Thyroid gland (tissue), 4 donors: ENCODE data around the gene IFI44L.

ENCODE experiments used
- CTCF ChIP-seq, 6 experiments: fragments of 200-600 bp in 3 of 6; fragments of 450-650 bp in 3 of 6; sonication (generic) in 3 of 6; IDR thresholded peaks; one replicate each; pipeline ENCODE4 v1.5.1; 2016 to 2019; ENCODE audit warnings: antibody characterized with exemption in 6 of 6, mild to moderate bottlenecking in 2 of 6, inconsistent platforms in 1 of 6, moderate library complexity in 1 of 6
- POLR2A ChIP-seq, 2 donors: fragments of 450-650 bp; IDR thresholded peaks; one replicate each; pipeline ENCODE4 v1.6.1; 2017; ENCODE audit warnings: antibody characterized with exemption in 2 of 2, mild to moderate bottlenecking in 2 of 2, moderate library complexity in 1 of 2

DNA sequence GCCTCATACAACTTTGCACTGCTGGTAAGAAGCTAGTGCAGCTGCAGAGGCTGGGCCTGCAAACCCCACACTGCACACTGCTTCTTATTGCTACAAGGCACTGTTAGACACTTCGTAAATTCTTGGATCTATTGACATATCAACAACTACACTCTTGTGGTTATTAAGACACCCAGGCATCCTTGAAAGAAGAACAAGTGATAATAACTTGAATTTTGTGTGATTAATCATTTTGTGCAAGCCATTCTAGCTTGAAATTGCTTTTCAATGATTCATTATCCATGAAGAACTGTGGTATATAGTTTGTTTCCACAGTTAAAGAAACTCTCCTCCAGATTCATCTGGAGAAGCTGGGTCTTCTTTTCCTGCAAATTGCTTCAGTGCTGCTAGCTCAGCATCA is 33.7 kb upstream of the IFI44L start:
- TF ChIP-seq CTCF (IDR thresholded peaks at IDR 0.05), result no peak
- TF ChIP-seq POLR2A (IDR thresholded peaks at IDR 0.05), result no peak
